GM12864 (cell line): ENCODE results near the gene NFXL1.

Source experiments
- DNase-seq: peaks from one replicate; pipeline ENCODE4 v3.0.0-alpha.2; 2011; ENCODE audit warnings: low read depth
- H3K4me3 ChIP-seq: 2 replicates; pipeline ENCODE4 v1.5.1; 2011; ENCODE audit warnings: mild to moderate bottlenecking, low read depth, low read length, control low read depth
- CTCF ChIP-seq: IDR thresholded peaks from 2 replicates; pipeline ENCODE4 v1.5.1; 2011; ENCODE audit warnings: low read depth, mild to moderate bottlenecking, moderate library complexity, low read length, control low read depth, inconsistent platforms; ENCODE audit errors: missing control alignments

NFXL1 gene

GRCh38 chr4:47848041-47848440, 66.3 kb downstream of the NFXL1 start:
- DNase-seq: no peak
- TF ChIP-seq CTCF: no peak
- H3K4me3 ChIP-seq: no peak overlapping the region

- H3K4me3 ChIP-seq: no peak overlapping the region
- DNase-seq: no peak
- no peak for TF ChIP-seq CTCF
Observed at GRCh38 chr4:47842985-47843384, 71.4 kb downstream of the NFXL1 start.

- no peak for TF ChIP-seq CTCF
- no peak overlapping the region for H3K4me3 ChIP-seq
- no peak for DNase-seq
Observed at GRCh38 chr4:47840291-47840690, 74.1 kb downstream of the NFXL1 start.

- DNase-seq: peak; percentile 34
- TF ChIP-seq CTCF: peak; percentile 53
Observed at GRCh38 chr4:47839259-47839658, 75.1 kb downstream of the NFXL1 start.

GRCh38 chr4:47838445-47838844, 75.9 kb downstream of the NFXL1 start:
- H3K4me3 ChIP-seq: no peak overlapping the region
- no peak for TF ChIP-seq CTCF
- no peak for DNase-seq

More at GRCh38 chr4:47839259-47839658, 75.1 kb downstream of the NFXL1 start:
- H3K4me3 ChIP-seq: no peak overlapping the region

- TF ChIP-seq CTCF: no peak
- peak within 1 kb of the TSS; percentile 60 for H3K4me3 ChIP-seq
- DNase-seq: no peak
Observed at GRCh38 chr4:47837908-47838294, 76.5 kb downstream of the NFXL1 start, which contains the start of gene CORIN. TSS of gene CORIN (minus strand) at chr4:47838067. CDS start at chr4:47837949, 118 bp downstream.

GRCh38 chr4:47837094-47837907, 77.1 kb downstream of the NFXL1 start:
- DNase-seq: peak; percentile 13
- peak overlapping the region; percentile 60 for H3K4me3 ChIP-seq
- TF ChIP-seq CTCF: no peak
